Measurements from ENCODE around the gene ZYG11B. TPM values are rescaled to one million over a fixed set of nuclear protein-coding genes. Genes with fewer than 3 reads are reported as not detected.

ZYG11B gene
- total and polyA plus RNA-seq, 9 of the 15 experiments (the other 6 are each of a cell fraction or from before 2014, with no cell fraction given) = 4.9 to 22.2 (median 12.2) TPM

- TF ChIP-seq ZNF197 (CRISPR knock-in tag; IDR thresholded peaks at IDR 0.05; ENCODE audit: low read depth) (no peak), RAD51 (IDR thresholded peaks at IDR 0.05; ENCODE audit: borderline replicate concordance, low read depth) (no peak), TEAD4 (IDR thresholded peaks at IDR 0.05; ENCODE audit: low read length) (0 out of 2 replicates have a peak, but pooled peaks have one; percentile 26), TEAD4 (CRISPR knock-in tag; IDR thresholded peaks at IDR 0.05; ENCODE audit: borderline replicate concordance) (no peak), ATF4 (CRISPR knock-in tag; IDR thresholded peaks at IDR 0.05) (no peak), ZNF280B (CRISPR knock-in tag; IDR thresholded peaks at IDR 0.05) (no peak), PRDM10 (IDR thresholded peaks at IDR 0.05; ENCODE audit: partially characterized antibody) (no peak), ZNF639 (CRISPR knock-in tag; conservative IDR thresholded peaks at IDR 0.05 in 1 of 2, IDR thresholded peaks at IDR 0.05 in 1 of 2) (no peak), ARID3A (IDR thresholded peaks at IDR 0.05; ENCODE audit: borderline replicate concordance, low read depth, low read length) (no peak), NFIX (CRISPR knock-in tag; IDR thresholded peaks at IDR 0.05; ENCODE audit: low read depth) (no peak), NFYB (IDR thresholded peaks at IDR 0.05; ENCODE audit: extremely low read depth, insufficient read length) (no peak), POU5F1 (IDR thresholded peaks at IDR 0.05; ENCODE audit: borderline replicate concordance, low read depth, low read length, partially characterized antibody) (no peak), ZC3H4 (CRISPR knock-in tag; IDR thresholded peaks at IDR 0.05; ENCODE audit: borderline replicate concordance) (no peak; the same call in 1 of the 2 replicates), MTA1 (IDR thresholded peaks at IDR 0.05; ENCODE audit: borderline replicate concordance) (no peak), MCM7 (IDR thresholded peaks at IDR 0.05) (no peak), SMAD2 (IDR thresholded peaks at IDR 0.05; ENCODE audit: low read depth, low read length) (no peak), SMAD1 (IDR thresholded peaks at IDR 0.05; ENCODE audit: low read depth, low read length, partially characterized antibody) (no peak), HCFC1 (IDR thresholded peaks at IDR 0.05; ENCODE audit: low read depth, low read length) (no peak), ILF3 (IDR thresholded peaks at IDR 0.05; ENCODE audit: borderline replicate concordance) (no peak)
Observed at GRCh38 chr1:52727114-52727586, 897 bp downstream of the ZYG11B start (continued).

All from K562 (cell line).